ENCODE measurements around the gene PLCH1.

Gene PLCH1

GRCh38 chr3:155604126-155604525 lies 140.7 kb downstream of the PLCH1 start:
- peaks cover 0 to 4% of the 10 kb centered on the region in 2 donors for H3K9me3 ChIP-seq (ENCODE audit: control insufficient read depth in 2 of 2, low read length in 2 of 2)
- no peaks in the 10 kb centered on the region for H3K27me3 ChIP-seq (ENCODE audit: control insufficient read depth in 1 of 2, insufficient read depth in 2 of 2, low read length in 2 of 2)
- H3K27ac ChIP-seq (ENCODE audit: low read length) = no peak overlapping the region
- H3K36me3 ChIP-seq (ENCODE audit: control insufficient read depth in 2 of 2, insufficient read depth in 2 of 2, low read length in 2 of 2) = no peaks in the 10 kb centered on the region
- H3K9ac ChIP-seq (ENCODE audit: low read length in 2 of 2) = no peak overlapping the region
- no peaks in the 10 kb centered on the region for H3K4me1 ChIP-seq (ENCODE audit: control insufficient read depth, insufficient read depth, low read length)
- H3K4me3 ChIP-seq (ENCODE audit: low read length in 2 of 2) = no peak overlapping the region

- Histone ChIP-seq H3K9me3 (ENCODE audit: control insufficient read depth in 2 of 2, low read length in 2 of 2) (peaks cover 0 to 3% of the 10 kb centered on the region in 2 donors), H3K4me3 (ENCODE audit: low read length in 2 of 2) (no peak overlapping the region), H3K36me3 (ENCODE audit: control insufficient read depth in 2 of 2, insufficient read depth in 2 of 2, low read length in 2 of 2) (no peaks in the 10 kb centered on the region), H3K4me1 (ENCODE audit: control insufficient read depth, insufficient read depth, low read length) (no peaks in the 10 kb centered on the region), H3K27ac (ENCODE audit: low read length) (no peak overlapping the region), H3K27me3 (ENCODE audit: control insufficient read depth in 1 of 2, insufficient read depth in 2 of 2, low read length in 2 of 2) (no peaks in the 10 kb centered on the region), H3K9ac (ENCODE audit: low read length in 2 of 2) (no peak overlapping the region)
These were observed 141.6 kb downstream of the PLCH1 start for GRCh38 chr3:155603302-155603701.

- Histone ChIP-seq H3K9ac (ENCODE audit: low read length in 2 of 2) (no peak overlapping the region), H3K36me3 (ENCODE audit: control insufficient read depth in 2 of 2, insufficient read depth in 2 of 2, low read length in 2 of 2) (no peaks in the 10 kb centered on the region), H3K27ac (ENCODE audit: low read length) (no peak overlapping the region), H3K4me3 (ENCODE audit: low read length in 2 of 2) (no peak overlapping the region), H3K4me1 (ENCODE audit: control insufficient read depth, insufficient read depth, low read length) (no peaks in the 10 kb centered on the region), H3K9me3 (ENCODE audit: control insufficient read depth in 2 of 2, low read length in 2 of 2) (no peaks in the 10 kb centered on the region), H3K27me3 (ENCODE audit: control insufficient read depth in 1 of 2, insufficient read depth in 2 of 2, low read length in 2 of 2) (no peaks in the 10 kb centered on the region)
These were observed 142.6 kb downstream of the PLCH1 start for GRCh38 chr3:155602307-155602706.

- H3K27me3 ChIP-seq (ENCODE audit: control insufficient read depth in 1 of 2, insufficient read depth in 2 of 2, low read length in 2 of 2) = no peaks in the 10 kb centered on the region
- H3K9ac ChIP-seq (ENCODE audit: low read length in 2 of 2) = no peak overlapping the region
- no peaks in the 10 kb centered on the region for H3K9me3 ChIP-seq (ENCODE audit: control insufficient read depth in 2 of 2, low read length in 2 of 2)
- H3K4me3 ChIP-seq (ENCODE audit: low read length in 2 of 2) = no peak overlapping the region
- no peak overlapping the region for H3K27ac ChIP-seq (ENCODE audit: low read length)
- H3K4me1 ChIP-seq (ENCODE audit: control insufficient read depth, insufficient read depth, low read length) = no peaks in the 10 kb centered on the region
- no peaks in the 10 kb centered on the region for H3K36me3 ChIP-seq (ENCODE audit: control insufficient read depth in 2 of 2, insufficient read depth in 2 of 2, low read length in 2 of 2)
These were observed 146.2 kb downstream of the PLCH1 start for GRCh38 chr3:155598671-155599070.

GRCh38 chr3:155596615-155597014 lies 148.3 kb downstream of the PLCH1 start:
- no peak overlapping the region for H3K27ac ChIP-seq (ENCODE audit: low read length)
- H3K9me3 ChIP-seq (ENCODE audit: control insufficient read depth in 2 of 2, low read length in 2 of 2) = no peaks in the 10 kb centered on the region
- H3K4me1 ChIP-seq (ENCODE audit: control insufficient read depth, insufficient read depth, low read length) = no peaks in the 10 kb centered on the region
- H3K36me3 ChIP-seq (ENCODE audit: control insufficient read depth in 2 of 2, insufficient read depth in 2 of 2, low read length in 2 of 2) = no peaks in the 10 kb centered on the region
- H3K27me3 ChIP-seq (ENCODE audit: control insufficient read depth in 1 of 2, insufficient read depth in 2 of 2, low read length in 2 of 2) = no peaks in the 10 kb centered on the region
- no peak overlapping the region for H3K4me3 ChIP-seq (ENCODE audit: low read length in 2 of 2)
- H3K9ac ChIP-seq (ENCODE audit: low read length in 2 of 2) = no peak overlapping the region

GRCh38 chr3:155595371-155595770 lies 149.5 kb downstream of the PLCH1 start:
- Histone ChIP-seq H3K27me3 (ENCODE audit: control insufficient read depth in 1 of 2, insufficient read depth in 2 of 2, low read length in 2 of 2) (no peaks in the 10 kb centered on the region), H3K9me3 (ENCODE audit: control insufficient read depth in 2 of 2, low read length in 2 of 2) (no peaks in the 10 kb centered on the region), H3K36me3 (ENCODE audit: control insufficient read depth in 2 of 2, insufficient read depth in 2 of 2, low read length in 2 of 2) (no peaks in the 10 kb centered on the region), H3K9ac (ENCODE audit: low read length in 2 of 2) (no peak overlapping the region), H3K27ac (ENCODE audit: low read length) (no peak overlapping the region), H3K4me3 (ENCODE audit: low read length in 2 of 2) (no peak overlapping the region), H3K4me1 (ENCODE audit: control insufficient read depth, insufficient read depth, low read length) (no peaks in the 10 kb centered on the region)

- H3K4me1 ChIP-seq (ENCODE audit: control insufficient read depth, insufficient read depth, low read length) = no peaks in the 10 kb centered on the region
- H3K27me3 ChIP-seq (ENCODE audit: control insufficient read depth in 1 of 2, insufficient read depth in 2 of 2, low read length in 2 of 2) = no peaks in the 10 kb centered on the region
- H3K36me3 ChIP-seq (ENCODE audit: control insufficient read depth in 2 of 2, insufficient read depth in 2 of 2, low read length in 2 of 2) = no peaks in the 10 kb centered on the region
- no peak overlapping the region for H3K9ac ChIP-seq (ENCODE audit: low read length in 2 of 2)
- no peaks in the 10 kb centered on the region for H3K9me3 ChIP-seq (ENCODE audit: control insufficient read depth in 2 of 2, low read length in 2 of 2)
- no peak overlapping the region for H3K27ac ChIP-seq (ENCODE audit: low read length)
- H3K4me3 ChIP-seq (ENCODE audit: low read length in 2 of 2) = no peak overlapping the region
These were observed 150.2 kb downstream of the PLCH1 start for GRCh38 chr3:155594526-155595187.

GRCh38 chr3:155587581-155587980 lies 157.3 kb downstream of the PLCH1 start:
- Histone ChIP-seq H3K27ac (ENCODE audit: low read length) (no peak overlapping the region), H3K9ac (ENCODE audit: low read length in 2 of 2) (no peak overlapping the region), H3K27me3 (ENCODE audit: control insufficient read depth in 1 of 2, insufficient read depth in 2 of 2, low read length in 2 of 2) (no peaks in the 10 kb centered on the region), H3K4me3 (ENCODE audit: low read length in 2 of 2) (no peak overlapping the region), H3K4me1 (ENCODE audit: control insufficient read depth, insufficient read depth, low read length) (no peaks in the 10 kb centered on the region), H3K36me3 (ENCODE audit: control insufficient read depth in 2 of 2, insufficient read depth in 2 of 2, low read length in 2 of 2) (no peaks in the 10 kb centered on the region), H3K9me3 (ENCODE audit: control insufficient read depth in 2 of 2, low read length in 2 of 2) (no peaks in the 10 kb centered on the region)

- Histone ChIP-seq H3K4me3 (ENCODE audit: low read length in 2 of 2) (no peak overlapping the region), H3K36me3 (ENCODE audit: control insufficient read depth in 2 of 2, insufficient read depth in 2 of 2, low read length in 2 of 2) (no peaks in the 10 kb centered on the region), H3K4me1 (ENCODE audit: control insufficient read depth, insufficient read depth, low read length) (no peaks in the 10 kb centered on the region), H3K27me3 (ENCODE audit: control insufficient read depth in 1 of 2, insufficient read depth in 2 of 2, low read length in 2 of 2) (no peaks in the 10 kb centered on the region), H3K9me3 (ENCODE audit: control insufficient read depth in 2 of 2, low read length in 2 of 2) (no peaks in the 10 kb centered on the region), H3K9ac (ENCODE audit: low read length in 2 of 2) (no peak overlapping the region), H3K27ac (ENCODE audit: low read length) (no peak overlapping the region)
These were observed 159.5 kb downstream of the PLCH1 start for GRCh38 chr3:155585384-155585783.

GRCh38 chr3:155581579-155581978 lies 163.3 kb downstream of the PLCH1 start:
- Histone ChIP-seq H3K27ac (ENCODE audit: low read length) (no peak overlapping the region), H3K9ac (ENCODE audit: low read length in 2 of 2) (no peak overlapping the region), H3K4me1 (ENCODE audit: control insufficient read depth, insufficient read depth, low read length) (no peaks in the 10 kb centered on the region), H3K4me3 (ENCODE audit: low read length in 2 of 2) (no peak overlapping the region), H3K27me3 (ENCODE audit: control insufficient read depth in 1 of 2, insufficient read depth in 2 of 2, low read length in 2 of 2) (no peaks in the 10 kb centered on the region), H3K9me3 (ENCODE audit: control insufficient read depth in 2 of 2, low read length in 2 of 2) (no peaks in the 10 kb centered on the region), H3K36me3 (ENCODE audit: control insufficient read depth in 2 of 2, insufficient read depth in 2 of 2, low read length in 2 of 2) (no peaks in the 10 kb centered on the region)

GRCh38 chr3:155572085-155572484 lies 172.8 kb downstream of the PLCH1 start:
- Histone ChIP-seq H3K4me3 (ENCODE audit: low read length in 2 of 2) (no peak overlapping the region), H3K36me3 (ENCODE audit: control insufficient read depth in 2 of 2, insufficient read depth in 2 of 2, low read length in 2 of 2) (no peaks in the 10 kb centered on the region), H3K27ac (ENCODE audit: low read length) (no peak overlapping the region), H3K4me1 (ENCODE audit: control insufficient read depth, insufficient read depth, low read length) (no peaks in the 10 kb centered on the region), H3K27me3 (ENCODE audit: control insufficient read depth in 1 of 2, insufficient read depth in 2 of 2, low read length in 2 of 2) (no peaks in the 10 kb centered on the region), H3K9ac (ENCODE audit: low read length in 2 of 2) (no peak overlapping the region), H3K9me3 (ENCODE audit: control insufficient read depth in 2 of 2, low read length in 2 of 2) (peaks cover 0 to 4% of the 10 kb centered on the region in 2 donors)

All from stomach smooth muscle (tissue), 2 donors.